Astrocyte (in vitro differentiated cells and primary cell): Measurements from ENCODE around the gene DDN. TPM values are rescaled to one million over a fixed set of nuclear protein-coding genes. Genes with fewer than 3 reads are reported as not detected.

Experiments used
- DNase-seq: peaks from one replicate; pipeline ENCODE4 v3.0.0-alpha.2; 2010; ENCODE audit warnings: low read depth
- FAIRE-seq: peaks from 2 replicates; lab custom pipeline; 2011; peaks lifted over from hg19 to GRCh38; lab: Jason Lieb, UNC
- H2AFZ ChIP-seq: 2 replicates; pipeline ENCODE4 v1.6.0; 2012; ENCODE audit warnings: low read depth, low read length, inconsistent platforms
- H3K27ac ChIP-seq: 2 replicates; pipeline ENCODE4 v1.5.1; 2011; ENCODE audit warnings: low read depth, low read length, inconsistent platforms
- H3K27me3 ChIP-seq: 2 replicates; pipeline ENCODE4 v1.6.0; 2011; ENCODE audit warnings: low read length, inconsistent platforms; ENCODE audit not compliant: insufficient read depth
- H3K36me3 ChIP-seq: 2 replicates; pipeline ENCODE4 v1.5.1; 2011; ENCODE audit warnings: low read length, inconsistent platforms; ENCODE audit not compliant: insufficient read depth
- H3K4me1 ChIP-seq: 2 replicates; pipeline ENCODE4 v1.5.1; 2011; ENCODE audit warnings: low read length, inconsistent platforms; ENCODE audit not compliant: insufficient read depth
- H3K4me2 ChIP-seq: 2 replicates; pipeline ENCODE4 v1.6.0; 2012; ENCODE audit warnings: low read length, inconsistent platforms
- H3K4me3 ChIP-seq: 2 replicates; pipeline ENCODE4 v1.5.1; 2011; ENCODE audit warnings: low read depth, mild to moderate bottlenecking, low read length, inconsistent platforms; ENCODE audit not compliant: insufficient read depth
- H3K79me2 ChIP-seq: 2 replicates; pipeline ENCODE4 v1.6.0; 2012; ENCODE audit warnings: mild to moderate bottlenecking, low read length, inconsistent platforms; ENCODE audit not compliant: insufficient read depth
- H3K9ac ChIP-seq: 2 replicates; pipeline ENCODE4 v1.6.0; 2012; ENCODE audit warnings: mild to moderate bottlenecking, low read length, inconsistent platforms
- H3K9me3 ChIP-seq: 2 replicates; pipeline ENCODE4 v1.5.1; 2012; ENCODE audit warnings: low read depth, mild to moderate bottlenecking, low read length, inconsistent platforms; ENCODE audit not compliant: insufficient read depth
- H4K20me1 ChIP-seq: 2 replicates; pipeline ENCODE4 v1.6.0; 2012; ENCODE audit warnings: low read length, inconsistent platforms; ENCODE audit not compliant: insufficient read depth
- H3K27ac Mint-ChIP-seq: one replicate; pipeline ENCODE4 v1.8.0; 2021; ENCODE audit warnings: mild to moderate bottlenecking, mixed read lengths; ENCODE audit not compliant: unreplicated experiment
- H3K27me3 Mint-ChIP-seq: one replicate; pipeline ENCODE4 v1.8.0; 2021; ENCODE audit warnings: low read depth, mixed read lengths; ENCODE audit not compliant: unreplicated experiment
- H3K36me3 Mint-ChIP-seq: one replicate; pipeline ENCODE4 v1.8.0; 2021; ENCODE audit warnings: low read depth, mixed read lengths; ENCODE audit not compliant: unreplicated experiment
- H3K4me1 Mint-ChIP-seq: one replicate; pipeline ENCODE4 v1.8.0; 2021; ENCODE audit warnings: low read depth, mixed read lengths; ENCODE audit not compliant: unreplicated experiment
- H3K4me3 Mint-ChIP-seq: one replicate; pipeline ENCODE4 v1.8.0; 2021; ENCODE audit warnings: mild to moderate bottlenecking, moderate library complexity, mixed read lengths; ENCODE audit not compliant: unreplicated experiment
- H3K9me3 Mint-ChIP-seq: one replicate; pipeline ENCODE4 v1.8.0; 2021; ENCODE audit warnings: mild to moderate bottlenecking, mixed read lengths; ENCODE audit not compliant: unreplicated experiment
- CTCF ChIP-seq: IDR thresholded peaks from 2 replicates; pipeline ENCODE4 v1.5.1; 2011; ENCODE audit warnings: low read depth, mild to moderate bottlenecking, inconsistent platforms, low read length, moderate library complexity; ENCODE audit not compliant: insufficient read depth
- EZH2 ChIP-seq: IDR thresholded peaks from 2 replicates; pipeline ENCODE4 v1.6.1; 2012; ENCODE audit warnings: mild to moderate bottlenecking, low read length, inconsistent platforms; ENCODE audit not compliant: insufficient read depth
- total RNA-seq: library from RNA; stranded (reverse); gene quantifications from 2 replicates; pipeline ENCODE4 v1.2.1, GENCODE V29; 2021

The DDN gene
- total RNA-seq, 1 donor from 2014 or later, result 0.50 TPM

GRCh38 chr12:49030119-49030518 lies 30.9 kb upstream of the DDN start:
- H3K4me3 Mint-ChIP-seq, result no peak overlapping the region
- no peak for TF ChIP-seq CTCF
- TF ChIP-seq EZH2, result no peak
- H3K27me3 Mint-ChIP-seq, result no peaks in the 10 kb centered on the region
- DNase-seq (no peak), FAIRE-seq (no peak)
- H3K4me1 Mint-ChIP-seq, result no peaks in the 10 kb centered on the region
- H3K27me3 ChIP-seq, result no peaks in the 10 kb centered on the region
- H3K4me3 ChIP-seq, result no peak overlapping the region
- H3K27ac ChIP-seq, result no peak overlapping the region
- H3K9me3 ChIP-seq, result no peaks in the 10 kb centered on the region
- no peaks in the 10 kb centered on the region for H3K9me3 Mint-ChIP-seq
- H3K9ac ChIP-seq, result no peak overlapping the region
- peaks cover 55% of the 10 kb centered on the region for H3K36me3 ChIP-seq
- peaks cover 13% of the 10 kb centered on the region for H3K36me3 Mint-ChIP-seq
- H3K79me2 ChIP-seq, result peaks cover 7% of the 10 kb centered on the region
- no peak overlapping the region for H3K27ac Mint-ChIP-seq
- H3K4me2 ChIP-seq, result no peak overlapping the region
- H3K4me1 ChIP-seq, result no peaks in the 10 kb centered on the region
- no peak overlapping the region for H2AFZ ChIP-seq
- peaks cover 80% of the 10 kb centered on the region for H4K20me1 ChIP-seq

GRCh38 chr12:49028666-49029275 lies 29.6 kb upstream of the DDN start:
- Histone ChIP-seq H3K4me2 (no peak overlapping the region), H3K4me3 (no peak overlapping the region), H3K4me1 (no peaks in the 10 kb centered on the region), H4K20me1 (peaks cover 71% of the 10 kb centered on the region), H3K27ac (no peak overlapping the region), H3K36me3 (peaks cover 51% of the 10 kb centered on the region), H3K27me3 (no peaks in the 10 kb centered on the region), H2AFZ (no peak overlapping the region), H3K79me2 (peaks cover 8% of the 10 kb centered on the region), H3K9ac (no peak overlapping the region), H3K9me3 (no peaks in the 10 kb centered on the region)
- H3K4me3 Mint-ChIP-seq, result no peak overlapping the region
- peaks cover 18% of the 10 kb centered on the region for H3K36me3 Mint-ChIP-seq
- no peaks in the 10 kb centered on the region for H3K9me3 Mint-ChIP-seq
- no peak overlapping the region for H3K27ac Mint-ChIP-seq
- no peaks in the 10 kb centered on the region for H3K4me1 Mint-ChIP-seq
- no peaks in the 10 kb centered on the region for H3K27me3 Mint-ChIP-seq
- TF ChIP-seq EZH2 (no peak), CTCF (no peak)
- DNase-seq (no peak), FAIRE-seq (no peak)

- H3K4me2 ChIP-seq, result no peak overlapping the region
- no peaks in the 10 kb centered on the region for H3K9me3 ChIP-seq
- Mint-ChIP-seq H3K27me3 (no peaks in the 10 kb centered on the region), H3K9me3 (no peaks in the 10 kb centered on the region), H3K27ac (peak overlapping the region; percentile 47), H3K4me1 (no peaks in the 10 kb centered on the region), H3K36me3 (peaks cover 24% of the 10 kb centered on the region), H3K4me3 (no peak overlapping the region)
- peaks cover 54% of the 10 kb centered on the region for H3K36me3 ChIP-seq
- H3K9ac ChIP-seq, result no peak overlapping the region
- H3K27me3 ChIP-seq, result no peaks in the 10 kb centered on the region
- FAIRE-seq, result no peak
- peaks cover 63% of the 10 kb centered on the region for H4K20me1 ChIP-seq
- no peak overlapping the region for H3K27ac ChIP-seq
- no peak for DNase-seq
- no peak for TF ChIP-seq CTCF
- no peak for TF ChIP-seq EZH2
- H2AFZ ChIP-seq, result no peak overlapping the region
- H3K4me3 ChIP-seq, result no peak overlapping the region
- no peaks in the 10 kb centered on the region for H3K4me1 ChIP-seq
- peaks cover 8% of the 10 kb centered on the region for H3K79me2 ChIP-seq
Measured at GRCh38 chr12:49027846-49028555, 28.8 kb upstream of the DDN start.
